Naive B cell (primary cell): ENCODE results near the gene PEAK3. TPM values are rescaled to one million over a fixed set of nuclear protein-coding genes. Genes with fewer than 3 reads are reported as not detected.

Experiments used
- ATAC-seq, 2 donors: fragments of 150-1000 bp; cut with Tn5 transposase; 2 replicates each; pipeline ENCODE4 v1.10.0; 2021; ENCODE audit warnings: low read depth in 2 of 2, mild to moderate bottlenecking in 2 of 2, moderate library complexity in 2 of 2
- DNase-seq: peaks from one replicate; pipeline ENCODE4 v3.0.0; 2022
- H3K27ac Mint-ChIP-seq, 6 donors: one replicate each; pipeline ENCODE4 v1.8.0; 2020 to 2022; ENCODE audit warnings: mild to moderate bottlenecking in 6 of 6, mixed read lengths in 6 of 6, moderate library complexity in 5 of 6, inconsistent platforms in 2 of 6
- H3K27me3 Mint-ChIP-seq, 3 donors: one replicate each; pipeline ENCODE4 v1.8.0; 2021 to 2022; ENCODE audit warnings: mixed read lengths in 3 of 3, mild to moderate bottlenecking in 1 of 3
- H3K36me3 Mint-ChIP-seq, 2 donors: one replicate each; pipeline ENCODE4 v1.8.0; 2020 to 2022; ENCODE audit warnings: mixed read lengths in 2 of 2, inconsistent platforms in 1 of 2, mild to moderate bottlenecking in 1 of 2
- H3K4me1 Mint-ChIP-seq, 3 donors: one replicate each; pipeline ENCODE4 v1.8.0; 2020 to 2022; ENCODE audit warnings: mixed read lengths in 3 of 3, inconsistent platforms in 1 of 3, mild to moderate bottlenecking in 1 of 3, moderate library complexity in 1 of 3
- H3K4me3 Mint-ChIP-seq, 8 donors: one replicate each; pipeline ENCODE4 v1.8.0; 2020 to 2022; ENCODE audit warnings: mild to moderate bottlenecking in 8 of 8, mixed read lengths in 8 of 8, moderate library complexity in 8 of 8, inconsistent platforms in 2 of 8
- H3K9me3 Mint-ChIP-seq, 7 donors: one replicate each; pipeline ENCODE4 v1.8.0; 2020 to 2022; ENCODE audit warnings: mixed read lengths in 7 of 7, mild to moderate bottlenecking in 5 of 7, inconsistent platforms in 2 of 7, moderate library complexity in 1 of 7
- polyA plus RNA-seq, 6 donors: library from polyadenylated mRNA; unstranded; fragments of 300-500 nt; fragmentation: Illumina TruSeq; gene quantifications; one replicate each; pipeline ENCODE4 v1.2.3, GENCODE V29; 2021; ENCODE audit warnings: low read depth in 6 of 6

The PEAK3 gene
- polyA plus RNA-seq, 6 donors from 2014 or later, result 0.30 to 1.0 (median 0.49) TPM; not detected in 1

GRCh38 chr19:2237051-2237868 is 44.7 kb downstream of the PEAK3 start:
- no peak for ATAC-seq
- H3K4me3 Mint-ChIP-seq, result peak overlapping the region; percentile 75 to 100 (median 96)
- H3K27ac Mint-ChIP-seq, result peak overlapping the region; percentile 76 to 98 (median 91)
- H3K9me3 Mint-ChIP-seq, result peaks cover 0 to 4% (median 0%) of the 10 kb centered on the region in 7 donors
- H3K4me1 Mint-ChIP-seq, result peaks cover 52 to 75% (median 72%) of the 10 kb centered on the region in 3 donors
- H3K27me3 Mint-ChIP-seq, result no peaks in the 10 kb centered on the region
- H3K36me3 Mint-ChIP-seq, result no peaks in the 10 kb centered on the region
- DNase-seq, result no peak

- peak within 1 kb of the TSS; percentile 91 to 100 (median 98) for H3K4me3 Mint-ChIP-seq
- ATAC-seq, result peak; percentile 80
Measured at GRCh38 chr19:2236314-2237050, 45.5 kb downstream of the PEAK3 start, which contains the start of the genes PLEKHJ1 and SF3A2. Gene PLEKHJ1, minus strand, starts transcription at chr19:2236329. Its CDS starts 81 bp downstream, at chr19:2236248. Gene SF3A2, plus strand, starts transcription at chr19:2236824. Its CDS starts 6,595 bp downstream, at chr19:2243419.

DNA sequence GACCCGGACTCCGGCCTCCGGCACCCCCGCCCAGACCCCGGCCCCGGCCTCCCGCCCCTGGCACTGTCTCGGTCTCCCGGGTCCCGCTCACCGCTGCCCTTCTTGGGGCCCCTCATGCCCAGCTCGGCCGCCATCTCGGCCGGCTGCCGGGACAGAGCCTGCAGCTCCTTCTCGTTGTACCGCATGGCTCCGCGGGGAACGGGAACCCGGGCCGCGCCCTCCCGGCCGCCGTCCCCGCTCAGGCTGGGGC is 46.0 kb downstream of the PEAK3 start:
- H3K4me3 Mint-ChIP-seq, result peak overlapping the region; percentile 91 to 100 (median 98)

More at GRCh38 chr19:2236314-2237050, 45.5 kb downstream of the PEAK3 start, which contains the start of the genes PLEKHJ1 and SF3A2:
- H3K27me3 Mint-ChIP-seq, result no peaks in the 10 kb centered on the region
- H3K4me1 Mint-ChIP-seq, result peaks cover 48 to 70% (median 67%) of the 10 kb centered on the region in 3 donors
- DNase-seq, result peak; percentile 100
- H3K9me3 Mint-ChIP-seq, result peaks cover 0 to 4% (median 0%) of the 10 kb centered on the region in 7 donors
- no peaks in the 10 kb centered on the region for H3K36me3 Mint-ChIP-seq
- peak within 1 kb of the TSS; percentile 97 to 99 (median 98) for H3K27ac Mint-ChIP-seq

DNA sequence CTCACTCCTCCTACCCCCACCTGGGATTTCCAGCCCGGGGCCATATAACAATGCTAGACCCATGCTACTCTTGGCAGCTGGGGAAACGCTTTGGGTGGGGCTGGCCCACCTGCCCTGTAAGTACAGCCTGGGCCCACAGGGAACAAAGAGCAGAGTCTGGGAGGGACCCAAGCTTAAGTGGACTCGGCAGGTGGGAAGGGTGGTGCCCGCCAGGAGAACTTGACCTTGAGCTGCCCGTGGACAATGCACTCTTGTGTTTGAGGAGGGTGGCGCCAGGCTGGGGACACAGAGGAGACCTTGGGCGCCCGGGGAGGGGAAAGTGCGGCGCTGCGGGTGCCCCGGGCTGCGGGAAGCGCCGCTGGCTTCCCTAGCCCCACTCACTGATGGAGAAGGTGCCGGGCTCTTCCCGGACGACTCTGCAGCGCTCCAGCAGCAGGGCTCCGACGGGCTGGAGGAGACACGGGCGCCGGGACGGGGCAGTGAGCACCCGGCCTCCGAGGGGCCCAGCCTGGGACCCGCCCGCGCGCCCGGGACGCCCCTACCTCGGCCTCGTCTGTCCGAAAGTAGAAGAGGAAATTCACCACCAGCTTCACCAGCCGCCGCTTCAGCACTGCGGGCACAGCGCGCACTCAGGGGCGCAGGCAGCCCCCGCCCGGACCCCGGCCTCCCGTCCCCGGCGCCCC is 46.5 kb downstream of the PEAK3 start:
- DNase-seq, result no peak
- no peaks in the 10 kb centered on the region for H3K27me3 Mint-ChIP-seq
- peak; percentile 3 to 13 for ATAC-seq
- H3K4me3 Mint-ChIP-seq, result peak overlapping the region; percentile 88 to 100 (median 96)
- H3K9me3 Mint-ChIP-seq, result peaks cover 0 to 4% (median 0%) of the 10 kb centered on the region in 7 donors
- H3K27ac Mint-ChIP-seq, result peak overlapping the region in 5 of 6 donors; percentile 63 to 98 (median 95)
- peaks cover 42 to 63% (median 57%) of the 10 kb centered on the region in 3 donors for H3K4me1 Mint-ChIP-seq
- H3K36me3 Mint-ChIP-seq, result no peaks in the 10 kb centered on the region

More for the DNA sequence above, 46.0 kb downstream of the PEAK3 start:
- no peak for DNase-seq
- H3K27me3 Mint-ChIP-seq, result no peaks in the 10 kb centered on the region
- peaks cover 0 to 4% (median 0%) of the 10 kb centered on the region in 7 donors for H3K9me3 Mint-ChIP-seq
- peaks cover 43 to 67% (median 62%) of the 10 kb centered on the region in 3 donors for H3K4me1 Mint-ChIP-seq
- no peak for ATAC-seq
- H3K36me3 Mint-ChIP-seq, result no peaks in the 10 kb centered on the region
- H3K27ac Mint-ChIP-seq, result peak overlapping the region in 4 of 6 donors; percentile 97 to 98 (median 98)

- no peaks in the 10 kb centered on the region for H3K27me3 Mint-ChIP-seq
- H3K36me3 Mint-ChIP-seq, result no peaks in the 10 kb centered on the region
- H3K9me3 Mint-ChIP-seq, result peaks cover 0 to 4% (median 0%) of the 10 kb centered on the region in 7 donors
- H3K4me1 Mint-ChIP-seq, result peaks cover 37 to 57% (median 52%) of the 10 kb centered on the region in 3 donors
- DNase-seq (no peak), ATAC-seq (no peak)
- H3K4me3 Mint-ChIP-seq, result peak overlapping the region; percentile 88 to 100 (median 94)
- peak overlapping the region in 4 of 6 donors; percentile 63 to 98 (median 94) for H3K27ac Mint-ChIP-seq
Measured at GRCh38 chr19:2234996-2235380, 47.0 kb downstream of the PEAK3 start.

DNA sequence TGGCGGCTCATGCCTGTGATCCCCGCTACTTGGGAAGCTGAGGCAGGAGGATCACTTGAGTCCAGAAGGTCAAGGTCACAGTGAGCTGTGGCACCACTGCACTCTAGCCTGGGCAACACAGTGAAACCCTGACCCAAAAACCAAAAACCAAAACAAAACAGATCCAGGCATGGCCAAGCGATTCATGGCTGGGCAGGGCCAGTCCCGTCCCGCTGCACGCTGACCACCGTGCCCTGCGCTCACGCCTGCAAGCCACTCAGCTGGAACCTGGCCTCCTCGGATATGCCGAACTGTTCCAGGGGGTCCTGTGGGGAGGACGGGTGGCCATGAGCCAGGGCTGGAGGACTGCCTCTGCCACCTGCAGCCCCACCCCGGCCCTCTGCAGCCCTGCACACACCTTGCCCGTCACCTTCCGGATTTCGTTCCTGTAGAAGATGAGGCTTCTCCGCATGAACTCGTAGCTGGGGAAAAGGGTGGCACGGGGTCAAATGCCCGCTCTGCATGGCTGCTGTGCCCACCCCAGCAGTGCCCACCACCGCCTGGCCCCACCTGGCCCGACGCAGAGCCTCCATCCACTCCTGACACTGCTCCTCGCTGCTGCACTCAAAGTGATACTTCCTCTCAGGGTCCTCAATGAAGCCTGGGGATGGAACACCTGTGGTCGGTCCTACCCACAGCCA is 48.2 kb downstream of the PEAK3 start:
- peaks cover 0 to 4% (median 0%) of the 10 kb centered on the region in 7 donors for H3K9me3 Mint-ChIP-seq
- no peaks in the 10 kb centered on the region for H3K36me3 Mint-ChIP-seq
- peak overlapping the region in 1 of 6 donors; percentile 15 for H3K27ac Mint-ChIP-seq
- DNase-seq, result no peak
- peaks cover 31 to 45% (median 39%) of the 10 kb centered on the region in 3 donors for H3K4me1 Mint-ChIP-seq
- H3K4me3 Mint-ChIP-seq, result peak overlapping the region in 4 of 8 donors; percentile 63 to 99 (median 93)
- no peaks in the 10 kb centered on the region for H3K27me3 Mint-ChIP-seq
- no peak for ATAC-seq

DNA sequence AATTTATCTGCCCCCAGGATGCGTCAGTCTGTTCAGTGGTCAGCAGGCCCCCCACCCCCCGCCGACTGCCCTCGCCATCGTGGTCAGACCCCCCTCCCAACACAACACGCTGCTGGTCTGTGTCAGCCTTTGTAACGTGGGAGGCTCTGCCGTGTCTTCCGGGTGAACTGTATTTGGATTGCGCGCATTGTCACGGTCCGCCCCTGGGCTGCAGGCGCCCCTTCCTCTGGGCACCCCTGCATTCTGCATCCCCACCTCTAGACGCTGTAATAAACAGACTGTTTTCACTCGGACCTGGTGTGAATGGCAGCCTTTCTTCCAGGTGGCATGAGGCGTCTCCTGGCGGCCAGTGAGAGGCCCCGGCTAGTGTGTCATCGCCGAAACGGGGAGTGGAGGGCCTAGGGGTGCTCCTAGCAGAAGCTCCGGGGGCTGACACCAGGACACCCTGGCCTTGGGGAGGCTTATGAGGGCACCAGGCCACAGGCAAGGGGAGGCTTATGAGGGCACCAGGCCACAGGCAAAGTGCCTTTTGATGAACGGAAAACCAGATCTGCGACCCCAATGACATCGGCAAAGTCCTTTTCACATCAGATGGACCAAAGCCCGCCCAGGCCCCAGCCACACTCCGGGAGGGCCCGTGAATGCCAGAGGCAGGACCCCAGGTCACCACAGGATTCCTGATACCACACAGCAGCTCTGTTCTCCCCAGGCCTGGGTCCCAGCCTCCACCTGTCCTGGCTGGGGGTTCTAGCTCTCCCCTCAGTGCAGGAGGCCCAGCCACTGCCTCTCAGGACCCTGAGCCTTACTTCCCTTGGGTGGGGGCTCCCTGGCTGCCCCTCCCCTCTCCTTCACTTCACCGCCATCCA is 49.5 kb downstream of the PEAK3 start:
- Mint-ChIP-seq H3K36me3 (no peaks in the 10 kb centered on the region), H3K27ac (peak overlapping the region in 3 of 6 donors; percentile 13 to 86 (median 41)), H3K27me3 (no peaks in the 10 kb centered on the region), H3K4me3 (peak overlapping the region in 2 of 8 donors; percentile 35 to 51), H3K4me1 (peaks cover 22 to 32% (median 27%) of the 10 kb centered on the region in 3 donors), H3K9me3 (peaks cover 0 to 4% (median 0%) of the 10 kb centered on the region in 7 donors)
- ATAC-seq, result no peak
- DNase-seq, result no peak

DNA sequence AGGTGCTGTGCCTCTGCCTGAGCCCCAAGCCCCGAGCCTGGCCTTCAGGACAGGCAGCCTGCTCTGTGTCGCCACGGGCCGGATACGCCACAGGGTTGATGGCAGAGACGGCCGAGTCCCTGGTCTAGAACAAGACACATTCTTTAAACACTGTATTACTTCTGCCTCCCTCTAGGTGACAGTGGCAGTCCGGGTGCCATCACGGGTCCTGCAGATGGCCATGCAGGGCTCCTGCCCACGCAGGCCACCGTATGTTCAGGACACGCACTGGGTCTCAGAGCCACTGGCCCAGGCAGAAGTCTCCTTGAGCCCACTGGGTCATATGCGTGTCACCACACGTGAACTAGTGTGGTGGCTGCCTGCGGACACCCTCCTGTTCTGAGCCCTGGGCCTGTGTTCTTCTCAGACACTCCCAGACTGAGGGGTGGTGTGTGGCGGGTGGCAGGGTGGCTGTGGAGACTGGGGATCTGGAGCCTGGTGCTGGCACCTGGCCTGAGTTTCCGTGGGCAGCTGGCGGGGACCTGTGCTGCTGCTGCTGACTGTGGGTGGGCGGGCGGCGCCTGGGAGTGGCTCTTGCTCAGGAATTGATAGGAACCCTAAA is 50.3 kb downstream of the PEAK3 start:
- Mint-ChIP-seq H3K27ac (peak overlapping the region in 1 of 6 donors; percentile 53), H3K4me3 (peak overlapping the region in 1 of 8 donors; percentile 57), H3K27me3 (no peaks in the 10 kb centered on the region), H3K9me3 (peaks cover 0 to 4% (median 0%) of the 10 kb centered on the region in 7 donors), H3K4me1 (peaks cover 20 to 28% (median 24%) of the 10 kb centered on the region in 3 donors), H3K36me3 (no peaks in the 10 kb centered on the region)
- DNase-seq, result no peak
- no peak for ATAC-seq

- Mint-ChIP-seq H3K4me1 (peaks cover 13 to 22% (median 21%) of the 10 kb centered on the region in 3 donors), H3K27me3 (no peaks in the 10 kb centered on the region), H3K4me3 (no peak overlapping the region), H3K9me3 (no peaks in the 10 kb centered on the region), H3K27ac (peak overlapping the region in 1 of 6 donors; percentile 85), H3K36me3 (no peaks in the 10 kb centered on the region)
- no peak for DNase-seq
- ATAC-seq, result no peak
Measured at GRCh38 chr19:2230807-2231533, 51.0 kb downstream of the PEAK3 start.

DNA sequence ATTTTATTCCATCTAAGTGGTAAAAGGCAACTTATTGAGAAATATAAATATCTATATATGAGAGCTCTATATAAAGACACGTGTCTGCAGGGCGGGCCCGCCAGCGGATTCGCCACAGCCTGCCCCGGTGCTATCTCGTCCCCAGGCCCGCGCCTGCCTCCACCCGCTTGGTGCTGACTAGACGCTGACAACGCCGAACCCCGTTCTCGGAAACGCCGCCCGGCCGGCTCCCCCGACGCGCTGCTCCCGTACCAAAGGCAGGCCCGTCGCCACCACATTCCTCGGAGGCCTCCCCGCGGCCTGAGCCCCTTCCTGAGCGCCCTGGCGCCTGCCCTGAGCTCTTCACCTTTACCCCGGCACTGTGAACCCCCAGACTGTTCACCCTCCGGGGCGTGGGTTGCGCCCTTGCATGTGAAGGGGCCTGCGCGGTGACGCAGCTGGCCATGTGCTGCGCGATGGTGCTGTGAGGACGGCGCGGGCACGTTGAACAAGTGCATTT is 51.9 kb downstream of the PEAK3 start:
- H3K4me1 Mint-ChIP-seq, result peaks cover 13 to 24% (median 18%) of the 10 kb centered on the region in 3 donors
- DNase-seq (no peak), ATAC-seq (no peak)
- peak overlapping the region in 1 of 6 donors; percentile 47 for H3K27ac Mint-ChIP-seq
- no peaks in the 10 kb centered on the region for H3K36me3 Mint-ChIP-seq
- H3K27me3 Mint-ChIP-seq, result no peaks in the 10 kb centered on the region
- no peaks in the 10 kb centered on the region for H3K9me3 Mint-ChIP-seq
- H3K4me3 Mint-ChIP-seq, result no peak overlapping the region
